ENCODE measurements around the gene MCF2L.

Gene MCF2L

DNA sequence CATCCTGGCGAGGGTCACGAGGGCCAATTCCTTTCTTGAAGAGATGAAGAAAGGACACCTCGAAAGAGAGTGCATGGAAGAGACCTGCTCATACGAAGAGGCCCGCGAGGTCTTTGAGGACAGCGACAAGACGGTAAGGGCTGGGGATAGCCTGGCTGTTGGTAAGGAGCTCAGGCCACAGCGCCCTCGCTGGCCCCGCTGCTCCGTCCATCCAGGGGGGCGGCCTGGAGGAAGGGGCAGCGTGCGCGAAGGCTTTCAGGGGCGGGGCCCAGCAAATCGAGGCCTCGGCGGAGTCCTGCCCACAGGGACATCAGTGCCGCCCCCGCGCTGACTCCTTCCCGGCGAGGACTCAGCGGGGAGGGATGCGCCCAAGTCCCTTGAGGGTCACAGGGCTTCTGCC lies 160.5 kb downstream of the MCF2L start:
- no peak for TF ChIP-seq EZH2phosphoT487 (IDR thresholded peaks at IDR 0.05; ENCODE audit: low read depth)
- TF ChIP-seq CTCF (IDR thresholded peaks at IDR 0.05; ENCODE audit: low read depth, low read length), result no peak
- no peaks in the 10 kb centered on the region for H3K79me2 ChIP-seq (ENCODE audit: low read length)
- H3K27me3 ChIP-seq (ENCODE audit: low read depth, low read length), result peaks cover 30% of the 10 kb centered on the region
- no peak overlapping the region for H3K4me3 ChIP-seq (ENCODE audit: low read length)
- no peak overlapping the region for H3K9ac ChIP-seq (ENCODE audit: low read length)
- no peak overlapping the region for H2AFZ ChIP-seq (ENCODE audit: low read depth, low read length)
- H3K4me1 ChIP-seq (ENCODE audit: low read length), result peaks cover 9% of the 10 kb centered on the region; the same call in 1 of the 2 replicates
- H3K4me2 ChIP-seq (ENCODE audit: low read length), result no peak overlapping the region
- H3K9me3 ChIP-seq (ENCODE audit: insufficient read depth, low read length), result no peaks in the 10 kb centered on the region
- H3K27ac ChIP-seq (ENCODE audit: low read length), result no peak overlapping the region
- H4K20me1 ChIP-seq (ENCODE audit: insufficient read depth, low read length), result no peaks in the 10 kb centered on the region
- no peaks in the 10 kb centered on the region for H3K36me3 ChIP-seq (replicated peaks; ENCODE audit: low read depth, low read length)

- Histone ChIP-seq H3K9ac (ENCODE audit: low read length) (no peak overlapping the region), H3K4me1 (ENCODE audit: low read length) (peaks cover 9% of the 10 kb centered on the region; the same call in 1 of the 2 replicates), H3K4me3 (ENCODE audit: low read length) (no peak overlapping the region), H3K27ac (ENCODE audit: low read length) (no peak overlapping the region), H3K36me3 (replicated peaks; ENCODE audit: low read depth, low read length) (no peaks in the 10 kb centered on the region), H3K79me2 (ENCODE audit: low read length) (no peaks in the 10 kb centered on the region), H3K9me3 (ENCODE audit: insufficient read depth, low read length) (no peaks in the 10 kb centered on the region), H4K20me1 (ENCODE audit: insufficient read depth, low read length) (no peaks in the 10 kb centered on the region), H3K4me2 (ENCODE audit: low read length) (no peak overlapping the region), H2AFZ (ENCODE audit: low read depth, low read length) (no peak overlapping the region), H3K27me3 (ENCODE audit: low read depth, low read length) (peaks cover 30% of the 10 kb centered on the region)
- TF ChIP-seq EZH2phosphoT487 (IDR thresholded peaks at IDR 0.05; ENCODE audit: low read depth) (no peak), CTCF (IDR thresholded peaks at IDR 0.05; ENCODE audit: low read depth, low read length) (no peak)
These were observed 161.1 kb downstream of the MCF2L start for GRCh38 chr13:113129921-113130750.

GRCh38 chr13:113135281-113135760 lies 166.3 kb downstream of the MCF2L start:
- TF ChIP-seq EZH2phosphoT487 (IDR thresholded peaks at IDR 0.05; ENCODE audit: low read depth), result no peak
- TF ChIP-seq CTCF (IDR thresholded peaks at IDR 0.05; ENCODE audit: low read depth, low read length), result no peak
- H3K4me2 ChIP-seq (ENCODE audit: low read length), result no peak overlapping the region
- no peaks in the 10 kb centered on the region for H3K79me2 ChIP-seq (ENCODE audit: low read length)
- H3K9me3 ChIP-seq (ENCODE audit: insufficient read depth, low read length), result no peaks in the 10 kb centered on the region
- no peaks in the 10 kb centered on the region for H3K36me3 ChIP-seq (replicated peaks; ENCODE audit: low read depth, low read length)
- no peak overlapping the region for H3K27ac ChIP-seq (ENCODE audit: low read length)
- H3K27me3 ChIP-seq (ENCODE audit: low read depth, low read length), result peaks cover 34% of the 10 kb centered on the region
- no peaks in the 10 kb centered on the region for H3K4me1 ChIP-seq (ENCODE audit: low read length)
- H3K9ac ChIP-seq (ENCODE audit: low read length), result no peak overlapping the region
- no peak overlapping the region for H2AFZ ChIP-seq (ENCODE audit: low read depth, low read length)
- H4K20me1 ChIP-seq (ENCODE audit: insufficient read depth, low read length), result no peaks in the 10 kb centered on the region
- no peak overlapping the region for H3K4me3 ChIP-seq (ENCODE audit: low read length)

- TF ChIP-seq CTCF (IDR thresholded peaks at IDR 0.05; ENCODE audit: low read depth, low read length) (no peak), EZH2phosphoT487 (IDR thresholded peaks at IDR 0.05; ENCODE audit: low read depth) (no peak)
- no peak overlapping the region for H3K4me2 ChIP-seq (ENCODE audit: low read length)
These were observed 168.8 kb downstream of the MCF2L start for GRCh38 chr13:113137691-113138298.

More at GRCh38 chr13:113137691-113138298, 168.8 kb downstream of the MCF2L start:
- Histone ChIP-seq H3K4me1 (ENCODE audit: low read length) (no peaks in the 10 kb centered on the region), H3K27ac (ENCODE audit: low read length) (no peak overlapping the region), H2AFZ (ENCODE audit: low read depth, low read length) (no peak overlapping the region), H3K27me3 (ENCODE audit: low read depth, low read length) (peaks cover 18% of the 10 kb centered on the region), H4K20me1 (ENCODE audit: insufficient read depth, low read length) (no peaks in the 10 kb centered on the region), H3K9ac (ENCODE audit: low read length) (no peak overlapping the region), H3K79me2 (ENCODE audit: low read length) (no peaks in the 10 kb centered on the region), H3K36me3 (replicated peaks; ENCODE audit: low read depth, low read length) (no peaks in the 10 kb centered on the region), H3K4me3 (ENCODE audit: low read length) (no peak overlapping the region), H3K9me3 (ENCODE audit: insufficient read depth, low read length) (no peaks in the 10 kb centered on the region)

All from OCI-LY3 (cell line).